Articular chondrocyte of knee joint (primary cell): ENCODE data around the gene GAGE12J. TPM values are rescaled to one million over a fixed set of nuclear protein-coding genes. Genes with fewer than 3 reads are reported as not detected.

ENCODE experiments used
- total RNA-seq: library from RNA; depleted of rRNA; stranded (reverse); fragments of >200 nt; gene quantifications from 2 replicates; pipeline ENCODE4 v1.2.3, GENCODE V29; 2012

GAGE12J gene
- not detected in 2 replicates for total RNA-seq

GRCh38 chrX:49321737-49322136, at the start of gene GAGE12J:
Gene GAGE12J, plus strand, starts transcription at chrX:49322037. Its CDS starts 1,157 bp downstream, at chrX:49323194.

GRCh38 chrX:49303346-49303745, 18.5 kb upstream of the GAGE12J start, which contains the start of gene GAGE10:
Gene GAGE10, plus strand, starts transcription at chrX:49303646. Its CDS starts 1,214 bp downstream, at chrX:49304860.

GRCh38 chrX:49331282-49331681, 9.4 kb downstream of the GAGE12J start, which contains the start of gene GAGE13:
Gene GAGE13, plus strand, starts transcription at chrX:49331582. Its CDS starts 1,156 bp downstream, at chrX:49332738.

Other genes starting within 250 kb of the GAGE12J start
- 11.7 and 14.0 TPM in 2 replicates for gene PRAF2, start 248.0 kb upstream of the GAGE12J start, total RNA-seq
- 49.0 and 55.9 TPM in 2 replicates for gene WDR45, start 242.2 kb upstream of the GAGE12J start, total RNA-seq
- 14.3 and 15.7 TPM in 2 replicates for gene GPKOW, start 198.3 kb upstream of the GAGE12J start, total RNA-seq
- 2.8 and 3.1 TPM in 2 replicates for gene MAGIX, start 159.3 kb upstream of the GAGE12J start, total RNA-seq
- gene PLP2, start 150.1 kb upstream of the GAGE12J start, total RNA-seq, result 53.6 and 66.4 TPM in 2 replicates
- gene PRICKLE3, start 135.7 kb upstream of the GAGE12J start, total RNA-seq, result 6.1 and 7.6 TPM in 2 replicates
- gene SYP, start 121.8 kb upstream of the GAGE12J start, total RNA-seq, result 0.22 and 0.39 TPM in 2 replicates
- gene CACNA1F, start 88.7 kb upstream of the GAGE12J start, total RNA-seq, result under 0.01 TPM in 1 of 2 replicates, not detected in the other
- 10.5 and 11.6 TPM in 2 replicates for gene CCDC22, start 86.6 kb upstream of the GAGE12J start, total RNA-seq
- gene FOXP3, start 57.3 kb upstream of the GAGE12J start, total RNA-seq, result 0.13 TPM in 1 of 2 replicates, not detected in the other
- gene PPP1R3F, start 52.2 kb upstream of the GAGE12J start, total RNA-seq, result 2.6 and 2.7 TPM in 2 replicates
- not detected in 2 replicates for gene GAGE10, start 18.4 kb upstream of the GAGE12J start, total RNA-seq
- gene GAGE13, start 9.5 kb downstream of the GAGE12J start, total RNA-seq, result not detected in 2 replicates
- gene GAGE12C, start 210.1 kb downstream of the GAGE12J start, total RNA-seq, result not detected in 2 replicates
- gene GAGE12D, start 219.7 kb downstream of the GAGE12J start, total RNA-seq, result not detected in 2 replicates
- not detected in 2 replicates for gene GAGE12E, start 229.3 kb downstream of the GAGE12J start, total RNA-seq
- not detected in 2 replicates for gene GAGE12F, start 238.8 kb downstream of the GAGE12J start, total RNA-seq
- gene GAGE12G, start 248.4 kb downstream of the GAGE12J start, total RNA-seq, result not detected in 2 replicates